ENCODE measurements around the gene LEO1. TPM values are rescaled to one million over a fixed set of nuclear protein-coding genes. Genes with fewer than 3 reads are reported as not detected.
"Not testable (repeated sequence)": the region's sequence is repeated elsewhere in the genome, so short reads cannot be mapped to it uniquely, and the experiment has no call there.

Gene LEO1
- total and polyA plus RNA-seq, 10 of the 15 experiments (the other 5 are each of a cell fraction or from before 2014, with no cell fraction given): 13.6 to 50.6 (median 32.4) TPM

GRCh38 chr15:52003089-52003488, 31.5 kb upstream of the LEO1 start:
- H3K9ac ChIP-seq (ENCODE audit: control insufficient read depth, insufficient read depth, low read length); ATAC-seq; H3K27ac ChIP-seq (ENCODE audit: control insufficient read depth, insufficient read depth); H2AFZ ChIP-seq (ENCODE audit: control insufficient read depth, low read depth, low read length); H3K4me3 ChIP-seq; H3K36me3 ChIP-seq (ENCODE audit: control insufficient read depth in 2 of 2, insufficient read depth in 2 of 2, low read length in 1 of 2); H3K4me2 ChIP-seq (ENCODE audit: control insufficient read depth, insufficient read depth); H4K20me1 ChIP-seq (ENCODE audit: control insufficient read depth, insufficient read depth); H3K79me2 ChIP-seq (ENCODE audit: control insufficient read depth, insufficient read depth, low read length); H3K27me3 ChIP-seq (replicated peaks in 1 of 2; ENCODE audit: control insufficient read depth in 2 of 2, insufficient read depth in 2 of 2, low read length in 1 of 2); DNase-seq (ENCODE audit: low read depth, low spot score); in situ Hi-C loops (cut with MboI); intact Hi-C loops (cut with micrococcal nuclease; ENCODE audit: unreplicated experiment); FAIRE-seq; BruUV-seq (replicated peaks): not testable (repeated sequence)
- RAD21 ChIA-PET (ENCODE audit: unreplicated experiment): interaction anchor here (0.6 kb wide), 1 partner anchor 142 kb away, joined by 3 read pairs; no protein-coding TSS in a partner anchor
- Histone ChIP-seq H3K9me3 (replicated peaks; ENCODE audit: control insufficient read depth, insufficient read depth, low read length) (peaks cover 11% of the 10 kb centered on the region), H3K4me1 (ENCODE audit: control insufficient read depth, insufficient read depth, low read length) (peaks cover 33% of the 10 kb centered on the region)
- SMC1A ChIA-PET (ENCODE audit: uncharacterized antibody, unreplicated experiment): interaction anchor here (0.6 to 1.9 kb wide), 5 partner anchors 17 to 978 kb away, joined by 3 to 7 read pairs (median 4); no protein-coding TSS in a partner anchor
- 86% methylated on average over 7 of the region's 7 CpGs for WGBS (ENCODE audit: insufficient coverage, insufficient replicate concordance, low lambda C conversion rate, missing lambda C conversion rate)
- POLR2A ChIA-PET: interaction anchor here (1.3 kb wide), 1 partner anchor 17 kb away, joined by 5 read pairs; no protein-coding TSS in a partner anchor
- TF ChIP-seq ZBTB33 (IDR thresholded peaks at IDR 0.05): peak; percentile 88
- CTCF ChIA-PET: interaction anchor here (0.6 to 2.8 kb wide), 2 partner anchors 22 to 71 kb away, joined by 3 to 6 read pairs; no protein-coding TSS in a partner anchor

- intact Hi-C loops (cut with micrococcal nuclease; ENCODE audit: unreplicated experiment) (no loop called here), in situ Hi-C loops (cut with MboI) (no loop called here)
- Histone ChIP-seq H3K4me1 (ENCODE audit: control insufficient read depth, insufficient read depth, low read length) (peaks cover 26% of the 10 kb centered on the region), H2AFZ (ENCODE audit: control insufficient read depth, low read depth, low read length) (no peak overlapping the region), H3K27me3 (replicated peaks in 1 of 2; ENCODE audit: control insufficient read depth in 2 of 2, insufficient read depth in 2 of 2, low read length in 1 of 2) (no peaks in the 10 kb centered on the region), H3K36me3 (ENCODE audit: control insufficient read depth in 2 of 2, insufficient read depth in 2 of 2, low read length in 1 of 2) (no peaks in the 10 kb centered on the region), H4K20me1 (ENCODE audit: control insufficient read depth, insufficient read depth) (no peaks in the 10 kb centered on the region), H3K9ac (ENCODE audit: control insufficient read depth, insufficient read depth, low read length) (no peak overlapping the region), H3K4me2 (ENCODE audit: control insufficient read depth, insufficient read depth) (no peak overlapping the region), H3K79me2 (ENCODE audit: control insufficient read depth, insufficient read depth, low read length) (no peaks in the 10 kb centered on the region), H3K27ac (ENCODE audit: control insufficient read depth, insufficient read depth) (no peak overlapping the region), H3K4me3 (no peak overlapping the region), H3K9me3 (replicated peaks; ENCODE audit: control insufficient read depth, insufficient read depth, low read length) (peaks cover 11% of the 10 kb centered on the region)
- BruUV-seq (replicated peaks): no TSS peak
- ChIA-PET RAD21 (ENCODE audit: unreplicated experiment) (interaction anchor here (0.6 kb wide), 1 partner anchor 141 kb away, joined by 3 read pairs; no protein-coding TSS in a partner anchor), POLR2A (no interaction called here), CTCF (interaction anchor here (0.6 to 2.8 kb wide), 3 partner anchors 21 to 70 kb away, joined by 3 to 6 read pairs (median 4); no protein-coding TSS in a partner anchor), SMC1A (ENCODE audit: uncharacterized antibody, unreplicated experiment) (interaction anchor here (1.4 kb wide), 1 partner anchor 113 kb away, joined by 4 read pairs; no protein-coding TSS in a partner anchor)
- FAIRE-seq (no peak), DNase-seq (ENCODE audit: low read depth, low spot score) (no peak), ATAC-seq (no peak)
- WGBS (ENCODE audit: insufficient coverage, insufficient replicate concordance, low lambda C conversion rate, missing lambda C conversion rate): 59% methylated on average over 2 of the region's 2 CpGs
- no peak for TF ChIP-seq SUZ12 (IDR thresholded peaks at IDR 0.05; ENCODE audit: unreplicated experiment)
- no peak for TF ChIP-seq MEF2A (IDR thresholded peaks at IDR 0.05; ENCODE audit: insufficient read depth, low read depth, low read length)
- no peak for TF ChIP-seq JUND (IDR thresholded peaks at IDR 0.05; ENCODE audit: low read depth, low read length)
- TF ChIP-seq E4F1 (IDR thresholded peaks at IDR 0.05; ENCODE audit: borderline replicate concordance, partially characterized antibody): no peak
- TF ChIP-seq USF1 (IDR thresholded peaks at IDR 0.05; ENCODE audit: borderline replicate concordance, extremely low read length, insufficient read depth, low read depth, low read length): no peak
- TF ChIP-seq PAX8 (IDR thresholded peaks at IDR 0.05): no peak
- no peak for TF ChIP-seq IKZF1 (conservative IDR thresholded peaks at IDR 0.05)
- TF ChIP-seq KLF5 (IDR thresholded peaks at IDR 0.05; ENCODE audit: partially characterized antibody): no peak
Observed at GRCh38 chr15:52002351-52002750, 30.8 kb upstream of the LEO1 start.
